NCI-H1105 (cell line): ENCODE measurements around the gene ZNF280A.
A peak's percentile ranks its signal among the peaks of the same experiment; 100 is the strongest.
"Not testable (repeated sequence)": the region's sequence is repeated elsewhere in the genome, so short reads cannot be mapped to it uniquely, and the experiment has no call there.

Experiments
- DNase-seq: peaks from one replicate; lab custom pipeline; 2025; lab: John Stamatoyannopoulos, UW

The ZNF280A gene

DNA sequence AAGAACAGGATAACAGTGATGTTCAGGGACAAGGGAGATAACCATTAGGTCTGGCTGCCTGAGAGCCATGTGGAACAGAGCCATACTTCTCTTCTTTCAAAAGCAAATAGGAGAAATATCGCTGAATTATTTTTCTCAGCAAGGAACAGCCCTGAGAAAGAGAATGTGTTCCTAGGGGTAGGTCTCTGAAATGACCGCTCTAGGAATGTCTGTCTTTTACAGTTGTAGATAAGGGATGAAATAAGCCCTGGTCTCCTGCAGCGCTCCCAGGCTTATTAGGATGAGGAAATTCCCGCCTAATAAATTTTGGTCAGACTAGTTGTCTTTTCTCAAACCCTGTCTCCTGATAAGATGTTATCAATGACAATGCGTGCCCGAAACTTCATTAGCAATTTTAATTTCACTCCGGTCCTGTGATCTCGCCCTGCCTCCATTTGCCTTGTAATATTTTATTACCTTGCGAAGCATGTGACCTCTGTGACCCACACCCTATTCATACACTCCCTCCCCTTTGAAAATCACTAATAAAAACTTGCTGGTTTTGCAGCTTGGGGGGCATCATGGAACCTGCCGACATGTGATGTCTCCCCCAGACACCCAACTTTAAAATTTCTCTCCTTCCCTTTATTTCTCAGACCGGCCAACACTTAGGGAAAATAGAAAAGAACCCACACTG lies 51.1 kb downstream of the ZNF280A start:
- DNase-seq = not testable (repeated sequence)

DNA sequence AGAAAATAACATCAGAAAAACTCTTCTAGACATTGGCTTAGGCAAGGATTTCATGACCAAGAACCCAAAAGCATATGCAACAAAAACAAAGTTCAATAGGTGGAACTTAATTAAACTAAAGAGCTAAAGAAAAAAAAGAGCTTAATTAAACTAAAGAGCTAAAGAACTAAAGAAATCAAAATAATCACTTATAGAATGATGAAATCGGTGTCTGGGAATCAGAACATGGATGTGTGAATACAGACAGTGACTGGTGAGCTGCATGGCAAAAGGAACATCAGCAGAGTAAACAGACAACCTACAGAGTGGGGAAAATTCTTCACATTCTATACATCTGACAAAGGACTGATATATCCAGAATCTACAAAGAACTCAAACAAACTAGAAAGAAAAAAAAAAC lies 53.0 kb downstream of the ZNF280A start:
- no peak for DNase-seq

DNA sequence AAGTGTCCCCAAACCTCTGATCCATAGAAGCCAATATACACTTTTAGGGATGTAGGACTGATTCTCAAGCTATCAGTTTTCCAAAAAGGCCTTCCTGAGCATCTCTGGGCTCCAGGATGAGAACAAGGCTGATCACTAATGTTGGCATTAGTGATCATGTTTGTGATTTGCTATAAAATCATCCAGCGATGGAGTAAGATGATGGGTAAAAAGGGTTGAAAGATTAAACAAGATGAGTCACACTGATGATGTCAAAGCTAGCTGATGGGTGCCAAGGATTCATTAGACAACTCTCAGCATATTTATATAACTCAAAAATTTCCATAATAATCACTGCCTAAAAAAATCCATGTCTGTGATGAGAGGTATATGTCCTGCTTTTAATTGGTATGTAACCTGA lies 54.3 kb downstream of the ZNF280A start:
- no peak for DNase-seq

DNA sequence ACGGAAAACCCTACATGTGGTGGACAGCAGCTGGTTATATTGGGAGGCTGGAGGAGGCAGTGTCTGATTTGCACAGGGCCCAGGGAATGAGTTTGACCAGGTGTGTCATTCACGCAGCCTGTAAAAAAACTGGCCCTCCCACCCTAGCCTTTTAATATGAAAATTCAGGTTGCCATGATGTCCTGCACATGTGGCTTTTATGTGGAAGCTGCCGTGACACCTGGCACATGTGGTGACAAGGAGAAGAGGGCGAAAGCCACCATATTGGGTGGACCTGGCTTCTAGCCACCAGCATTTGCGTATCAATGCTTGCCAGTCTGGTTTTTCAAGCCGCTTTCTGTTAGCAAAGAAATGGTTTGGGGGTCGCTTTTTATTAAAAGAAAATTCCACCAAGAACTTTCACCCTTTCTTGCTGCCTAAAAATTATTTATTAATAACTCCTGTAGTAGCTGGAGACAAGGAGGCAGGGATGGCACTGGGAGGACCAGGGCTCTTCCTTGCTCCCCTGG lies 54.9 kb downstream of the ZNF280A start:
- DNase-seq = no peak

DNA sequence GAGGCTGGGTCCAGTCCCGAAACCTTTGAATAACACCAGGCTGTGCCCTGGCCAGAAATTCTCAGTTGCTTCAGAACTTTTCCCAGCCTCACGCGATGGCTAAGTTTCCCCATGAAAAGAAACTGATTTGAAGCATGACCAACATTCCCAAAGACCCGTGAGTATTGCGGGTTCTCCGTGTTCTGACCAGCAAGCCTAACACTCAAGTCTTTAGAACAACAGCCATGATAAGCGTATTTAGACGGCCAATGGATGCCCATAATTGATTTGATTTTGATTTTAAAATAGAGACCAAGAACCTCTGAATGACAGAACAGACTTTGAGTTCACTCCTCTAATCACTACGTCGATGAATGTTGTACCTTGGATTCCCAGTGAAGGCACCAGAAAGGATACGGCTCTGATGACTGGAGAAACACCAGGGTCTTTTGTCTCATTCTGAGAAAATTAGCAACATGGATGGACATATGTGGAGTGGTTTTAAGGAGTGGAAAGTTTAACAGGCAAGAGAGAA lies 55.5 kb downstream of the ZNF280A start:
- DNase-seq = no peak

DNA sequence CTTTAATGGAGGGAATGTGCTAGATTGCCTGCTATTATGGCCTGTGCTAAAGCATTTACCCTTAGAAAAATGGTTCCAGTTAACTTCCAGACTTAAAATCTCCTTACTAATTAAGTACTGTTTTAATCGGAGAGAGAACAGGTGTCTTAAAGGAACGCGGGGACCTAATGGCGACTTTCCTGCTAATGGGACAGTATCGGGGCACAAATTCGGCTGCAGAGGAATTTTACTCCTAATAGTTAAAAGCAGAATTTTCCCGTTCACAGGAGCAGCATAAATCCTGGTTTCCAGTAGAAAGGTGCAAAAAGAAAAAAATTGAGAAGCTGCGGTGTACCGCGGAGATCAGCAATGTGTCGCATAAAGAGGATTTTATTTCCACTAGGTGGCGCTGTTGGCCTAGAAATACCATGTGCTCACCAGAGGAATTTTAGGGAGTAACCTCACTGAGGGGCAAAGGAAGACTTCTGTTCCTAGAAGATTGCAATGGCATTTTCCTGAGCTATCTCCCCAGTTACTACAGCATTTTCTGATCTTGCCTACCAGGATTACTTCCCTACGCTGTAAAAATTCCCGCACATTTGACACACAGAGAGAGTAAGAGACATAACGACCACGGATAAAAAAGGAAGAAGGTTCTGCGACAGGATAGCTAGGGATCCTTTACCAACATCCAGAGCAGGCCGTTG lies 56.1 kb downstream of the ZNF280A start:
- DNase-seq = peak; percentile 38
